ENCODE results near the gene ATXN2L.

The ATXN2L gene

GRCh38 chr16:28835864-28836760, 13.3 kb downstream of the ATXN2L start:
- H3K4me3 ChIP-seq (ENCODE audit: low read length) = no peak overlapping the region
- no peak for DNase-seq (ENCODE audit: low read depth, low spot score)

- H3K4me3 ChIP-seq (ENCODE audit: low read length) = no peak overlapping the region
- DNase-seq (ENCODE audit: low read depth, low spot score) = no peak
Measured at GRCh38 chr16:28836761-28837064, 13.9 kb downstream of the ATXN2L start.

- H3K4me3 ChIP-seq (ENCODE audit: low read length) = no peak overlapping the region
- DNase-seq (ENCODE audit: low read depth, low spot score) = no peak
Measured at GRCh38 chr16:28837672-28838557, 15.1 kb downstream of the ATXN2L start.

- no peak overlapping the region for H3K4me3 ChIP-seq (ENCODE audit: low read length)
- DNase-seq (ENCODE audit: low read depth, low spot score) = no peak
Measured at GRCh38 chr16:28838558-28838918, 15.7 kb downstream of the ATXN2L start.

GRCh38 chr16:28839004-28839639, 16.3 kb downstream of the ATXN2L start:
- DNase-seq (ENCODE audit: low read depth, low spot score) = no peak
- no peak overlapping the region for H3K4me3 ChIP-seq (ENCODE audit: low read length)

GRCh38 chr16:28839899-28840298, 17.1 kb downstream of the ATXN2L start:
- no peak overlapping the region for H3K4me3 ChIP-seq (ENCODE audit: low read length)
- no peak for DNase-seq (ENCODE audit: low read depth, low spot score)

GRCh38 chr16:28842696-28843095, 19.9 kb downstream of the ATXN2L start:
- no peak overlapping the region for H3K4me3 ChIP-seq (ENCODE audit: low read length)
- no peak for DNase-seq (ENCODE audit: low read depth, low spot score)

- DNase-seq (ENCODE audit: low read depth, low spot score) = no peak
- no peak overlapping the region for H3K4me3 ChIP-seq (ENCODE audit: low read length)
Measured at GRCh38 chr16:28843766-28844165, 21.0 kb downstream of the ATXN2L start.

- DNase-seq (ENCODE audit: low read depth, low spot score) = no peak
- no peak overlapping the region for H3K4me3 ChIP-seq (ENCODE audit: low read length)
Measured at GRCh38 chr16:28844226-28844885, 21.6 kb downstream of the ATXN2L start.

GRCh38 chr16:28845293-28845692, 22.5 kb downstream of the ATXN2L start:
- peak; percentile 88 for DNase-seq (ENCODE audit: low read depth, low spot score)
- peak overlapping the region; percentile 99 for H3K4me3 ChIP-seq (ENCODE audit: low read length)

- DNase-seq (ENCODE audit: low read depth, low spot score) = no peak
- H3K4me3 ChIP-seq (ENCODE audit: low read length) = peak overlapping the region; percentile 99
Measured at GRCh38 chr16:28845761-28846079, 22.9 kb downstream of the ATXN2L start.

GRCh38 chr16:28846080-28846932, 23.5 kb downstream of the ATXN2L start, which contains the start of gene TUFM:
Gene TUFM (minus strand): TSS chr16:28846348. CDS start chr16:28846269, 79 bp downstream.
- DNase-seq (ENCODE audit: low read depth, low spot score) = peak; percentile 98
- H3K4me3 ChIP-seq (ENCODE audit: low read length) = peak within 1 kb of the TSS; percentile 99

- DNase-seq (ENCODE audit: low read depth, low spot score) = no peak
- peak overlapping the region; percentile 99 for H3K4me3 ChIP-seq (ENCODE audit: low read length)
Measured at GRCh38 chr16:28846933-28847273, 24.1 kb downstream of the ATXN2L start.

- no peak for DNase-seq (ENCODE audit: low read depth, low spot score)
- no peak overlapping the region for H3K4me3 ChIP-seq (ENCODE audit: low read length)
Measured at GRCh38 chr16:28858421-28858820, 35.6 kb downstream of the ATXN2L start.

- no peak for DNase-seq (ENCODE audit: low read depth, low spot score)
- H3K4me3 ChIP-seq (ENCODE audit: low read length) = no peak overlapping the region
Measured at GRCh38 chr16:28859326-28859725, 36.5 kb downstream of the ATXN2L start.

- no peak for DNase-seq (ENCODE audit: low read depth, low spot score)
- H3K4me3 ChIP-seq (ENCODE audit: low read length) = peak overlapping the region; percentile 94
Measured at GRCh38 chr16:28863929-28864793, 41.4 kb downstream of the ATXN2L start.

GRCh38 chr16:28865001-28865688, 42.3 kb downstream of the ATXN2L start:
- no peak for DNase-seq (ENCODE audit: low read depth, low spot score)
- H3K4me3 ChIP-seq (ENCODE audit: low read length) = peak overlapping the region; percentile 94
